ENCODE measurements around the gene GSTM4.
"Not testable (repeated sequence)": the region's sequence is repeated elsewhere in the genome, so short reads cannot be mapped to it uniquely, and the experiment has no call there.

The GSTM4 gene

DNA sequence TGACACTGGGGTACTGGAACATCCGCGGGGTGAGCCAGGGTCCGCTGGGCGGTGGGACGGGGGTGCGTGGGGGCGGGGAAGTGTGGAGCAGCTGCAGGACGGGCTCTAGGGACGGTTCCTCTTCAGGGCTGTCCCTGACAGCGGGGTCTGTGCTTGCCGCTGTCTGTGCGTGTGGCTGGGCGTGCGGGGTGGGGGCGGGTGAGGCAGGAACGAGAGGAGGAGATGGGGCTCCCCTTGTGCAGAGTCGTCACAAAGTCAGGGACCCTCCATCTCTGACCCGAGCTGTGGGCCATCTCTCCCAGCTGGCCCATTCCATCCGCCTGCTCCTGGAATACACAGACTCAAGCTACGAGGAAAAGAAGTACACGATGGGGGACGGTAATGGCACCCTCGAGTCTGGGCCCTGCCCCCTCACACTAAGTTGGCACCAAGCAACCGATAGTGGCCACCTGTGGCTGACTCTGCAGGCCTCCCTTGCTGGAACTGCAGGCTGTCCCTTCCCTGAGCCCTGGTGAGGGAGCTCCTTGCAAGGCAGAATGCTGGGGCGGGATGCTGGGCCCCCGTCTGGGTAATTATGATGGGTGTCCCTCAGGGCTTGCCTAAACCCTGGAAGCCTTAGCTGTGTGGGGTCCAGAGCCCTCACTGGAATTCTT, 12.3 kb downstream of the GSTM4 start:
- DNase-seq (ENCODE audit: low read depth), result no peak

DNA sequence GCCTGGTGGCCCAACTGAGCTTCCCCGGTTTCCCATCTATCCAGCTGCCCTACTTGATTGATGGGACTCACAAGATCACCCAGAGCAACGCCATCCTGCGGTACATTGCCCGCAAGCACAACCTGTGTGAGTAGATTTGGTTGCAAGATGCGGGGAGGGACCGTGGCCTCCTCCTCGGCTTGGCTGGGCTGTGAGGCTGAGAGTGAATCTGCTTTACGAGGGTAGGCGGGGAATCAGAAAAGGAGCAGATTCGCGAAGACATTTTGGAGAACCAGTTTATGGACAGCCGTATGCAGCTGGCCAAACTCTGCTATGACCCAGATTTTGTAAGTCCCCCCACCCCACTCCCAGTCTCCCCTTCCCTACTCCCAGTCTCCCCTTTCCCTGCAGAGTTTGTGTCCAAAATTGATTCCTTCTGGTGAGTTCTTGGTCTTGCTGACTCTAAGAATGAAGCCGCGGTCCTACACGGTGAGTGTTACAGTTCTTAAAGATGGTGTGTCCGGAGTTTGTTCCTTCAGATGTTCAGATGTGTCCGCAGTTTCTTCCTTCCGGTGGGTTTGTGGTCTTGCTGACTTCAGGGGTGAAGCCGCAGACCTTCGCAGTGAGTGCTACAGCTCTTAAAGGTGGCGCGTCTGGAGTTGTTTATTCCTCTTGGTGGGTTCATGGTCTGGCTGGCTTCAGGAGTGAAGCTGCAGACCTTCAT, 13.5 kb downstream of the GSTM4 start:
- peak; percentile 71 for DNase-seq (ENCODE audit: low read depth)

DNA sequence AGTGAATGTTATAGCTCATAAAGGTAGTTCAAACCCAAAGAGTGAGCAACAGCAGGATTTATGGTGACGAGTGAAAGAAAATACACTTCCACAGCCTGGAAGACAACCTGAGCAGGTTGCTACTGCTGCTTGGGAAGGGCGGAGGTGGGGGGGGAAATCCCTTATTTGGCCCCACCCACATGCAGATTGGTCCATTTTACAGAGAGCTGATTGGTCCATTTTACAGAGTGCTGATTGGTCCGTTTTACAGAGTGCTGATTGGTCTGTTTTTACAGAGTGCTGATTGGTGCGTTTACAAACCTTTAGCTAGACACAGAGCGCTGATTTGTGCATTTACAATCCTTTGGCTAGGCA, 14.0 kb downstream of the GSTM4 start:
- not testable (repeated sequence) for DNase-seq (ENCODE audit: low read depth)

DNA sequence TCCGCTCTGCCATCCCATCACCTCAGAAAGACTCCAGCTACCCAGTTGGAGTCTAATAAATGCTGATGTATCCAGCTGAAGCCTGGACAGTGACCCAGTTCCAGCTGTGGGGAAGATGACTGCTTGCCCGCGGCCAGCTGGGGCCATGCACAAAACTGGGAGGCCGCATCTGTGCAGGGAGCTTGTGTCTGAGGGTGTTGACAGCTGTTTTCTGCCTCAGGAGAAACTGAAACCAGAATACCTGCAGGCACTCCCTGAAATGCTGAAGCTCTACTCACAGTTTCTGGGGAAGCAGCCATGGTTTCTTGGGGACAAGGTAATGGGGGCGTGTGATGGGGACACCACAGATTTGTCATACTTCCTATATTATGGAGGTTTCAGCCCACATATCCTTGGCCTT, 15.2 kb downstream of the GSTM4 start:
- no peak for DNase-seq (ENCODE audit: low read depth)

DNA sequence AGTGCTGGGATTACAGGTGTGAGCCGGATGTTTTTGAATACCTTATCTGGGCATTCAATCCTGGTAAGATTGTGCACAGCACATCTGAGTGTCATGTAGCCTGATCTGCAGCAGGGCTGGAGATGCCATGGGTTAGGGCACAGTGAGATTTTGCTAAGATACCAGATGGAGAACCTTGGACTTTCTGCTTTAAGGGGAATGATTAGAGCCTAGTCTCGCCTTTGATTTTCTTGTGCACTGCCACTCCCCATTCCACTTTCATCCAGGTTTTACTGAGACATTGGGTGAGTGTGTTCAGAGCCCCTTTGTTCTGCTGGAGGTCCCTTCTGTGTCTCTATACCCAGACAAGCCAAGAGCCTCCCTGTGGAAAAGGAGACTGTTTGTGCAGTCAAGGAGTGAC, 18.0 kb downstream of the GSTM4 start:
- DNase-seq (ENCODE audit: low read depth), result not testable (repeated sequence)

DNA sequence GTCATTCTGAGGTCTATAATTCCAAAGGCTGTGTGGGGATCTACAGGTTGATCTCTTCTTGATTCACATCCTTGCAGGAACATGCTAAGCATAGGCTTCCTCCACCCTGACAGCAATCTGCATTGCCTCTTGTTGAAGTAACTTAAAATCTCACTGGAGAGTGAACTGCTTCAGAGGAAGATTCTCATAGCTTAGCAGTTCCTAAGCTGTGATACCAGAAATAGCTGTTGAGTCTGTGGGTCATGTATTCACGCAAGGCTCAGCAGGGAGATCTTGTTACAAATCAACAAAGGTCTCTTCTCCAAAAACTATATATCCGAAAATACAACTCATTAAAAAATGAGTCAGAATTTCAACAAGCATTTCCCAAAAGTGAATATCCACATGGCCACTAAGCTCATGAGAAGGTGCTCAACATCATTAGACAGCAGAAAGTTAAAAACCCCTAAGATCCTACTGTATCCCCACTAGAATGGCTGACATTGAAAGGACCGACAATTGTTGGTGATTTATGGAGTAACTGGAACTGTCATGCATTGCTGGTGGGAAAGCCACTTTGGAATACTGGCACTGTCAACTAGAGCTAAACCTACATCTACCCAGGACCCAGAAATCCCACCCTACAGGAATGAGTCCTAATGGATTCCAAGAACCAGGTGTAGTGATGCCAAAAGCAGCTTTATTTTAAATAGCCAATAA, 20.9 kb downstream of the GSTM4 start:
- DNase-seq (ENCODE audit: low read depth), result not testable (repeated sequence)

DNA sequence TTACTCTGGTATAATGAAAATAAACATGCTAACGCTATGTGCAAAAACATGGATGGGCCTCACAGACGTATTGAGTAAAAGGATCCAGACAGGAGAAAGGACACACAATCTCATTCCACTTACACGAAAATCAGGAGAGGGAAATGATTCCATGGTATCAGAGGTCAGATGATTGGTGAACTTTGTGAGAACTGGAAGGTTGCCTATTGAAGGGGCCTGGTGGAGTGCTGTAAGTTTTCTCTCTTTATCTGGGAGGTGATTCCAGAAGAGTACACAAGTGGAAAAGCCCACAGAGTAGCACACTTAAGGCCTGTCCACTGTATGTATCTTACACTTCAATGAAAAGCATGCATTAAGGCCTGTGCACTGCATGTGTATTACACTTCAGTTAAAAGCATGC, 21.6 kb downstream of the GSTM4 start:
- DNase-seq (ENCODE audit: low read depth), result no peak

DNA sequence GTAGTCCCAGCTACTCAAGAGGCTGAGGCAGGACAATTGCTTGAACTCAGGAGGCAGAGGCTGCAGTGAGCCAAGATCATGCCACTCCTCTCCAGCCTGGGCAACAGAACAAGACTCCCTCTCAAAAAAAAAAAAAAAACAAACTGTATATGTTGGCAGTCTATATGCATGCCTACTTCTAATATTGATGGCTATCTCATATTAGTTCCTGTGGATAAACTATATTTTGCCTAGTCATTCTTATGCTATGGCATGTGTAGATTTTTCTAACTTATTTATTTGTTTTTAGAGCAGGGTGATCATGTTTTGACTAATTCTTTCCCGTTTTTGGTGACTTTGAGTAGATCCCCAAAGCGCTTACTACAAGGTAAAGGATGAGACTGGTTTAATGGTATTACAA, 22.7 kb downstream of the GSTM4 start:
- DNase-seq (ENCODE audit: low read depth), result not testable (repeated sequence)

DNA sequence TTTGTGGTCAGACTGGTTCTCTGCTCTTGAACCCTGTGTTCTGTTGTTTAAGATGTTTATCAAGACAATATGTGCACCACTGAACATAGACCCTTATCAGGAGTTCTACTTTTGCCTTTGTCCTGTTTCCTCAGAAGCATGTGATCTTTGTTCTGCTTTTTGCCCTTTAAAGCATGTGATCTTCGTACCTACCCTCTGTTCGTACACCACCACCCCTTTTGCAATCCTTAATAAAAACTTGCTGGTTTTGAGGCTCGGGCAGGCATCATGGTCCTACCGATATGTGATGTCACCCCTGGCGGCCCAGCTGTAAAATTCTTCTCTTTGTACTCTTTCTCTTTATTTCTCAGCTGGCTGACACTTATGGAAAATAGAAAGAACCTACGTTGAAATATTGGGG, 28.9 kb downstream of the GSTM4 start:
- not testable (repeated sequence) for DNase-seq (ENCODE audit: low read depth)

DNA sequence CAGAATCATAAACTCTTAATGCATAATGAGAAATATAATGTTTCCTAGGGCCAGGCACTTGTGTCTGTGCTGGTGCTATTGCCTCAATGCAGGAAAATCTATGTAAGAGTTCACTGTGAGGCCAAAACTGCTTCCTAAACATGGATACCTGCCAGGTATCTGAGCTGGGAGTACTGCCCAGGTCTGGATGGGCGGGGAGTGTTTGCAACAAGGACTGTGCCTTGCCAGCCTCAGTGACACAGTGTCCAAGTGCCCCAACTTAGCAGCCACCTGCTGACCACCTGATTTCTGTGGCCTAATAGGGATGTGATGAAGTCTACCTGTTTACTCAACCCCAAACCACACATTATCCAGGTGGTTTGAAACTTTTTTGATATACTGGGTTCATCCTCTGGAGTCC, 29.5 kb downstream of the GSTM4 start:
- not testable (repeated sequence) for DNase-seq (ENCODE audit: low read depth)

DNA sequence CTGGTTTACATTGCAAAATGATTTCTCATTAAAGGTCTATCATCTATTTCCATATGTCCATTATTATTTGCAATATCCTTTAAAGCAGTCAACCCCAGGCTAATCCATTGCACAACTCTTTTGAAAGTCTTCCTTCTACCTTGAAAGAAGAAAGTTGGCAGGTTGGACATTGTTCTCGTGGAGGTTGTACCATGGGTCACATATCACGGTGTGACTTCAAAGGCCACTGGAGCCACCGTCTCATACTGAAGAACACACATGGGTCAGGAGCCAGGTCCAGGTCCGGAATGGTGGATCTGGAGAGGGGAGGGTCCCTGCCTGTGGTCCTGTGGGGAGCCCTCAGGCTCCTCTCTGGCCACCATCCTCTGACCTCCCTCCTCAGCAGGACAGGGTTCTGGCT, 30.0 kb downstream of the GSTM4 start:
- not testable (repeated sequence) for DNase-seq (ENCODE audit: low read depth)

DNA sequence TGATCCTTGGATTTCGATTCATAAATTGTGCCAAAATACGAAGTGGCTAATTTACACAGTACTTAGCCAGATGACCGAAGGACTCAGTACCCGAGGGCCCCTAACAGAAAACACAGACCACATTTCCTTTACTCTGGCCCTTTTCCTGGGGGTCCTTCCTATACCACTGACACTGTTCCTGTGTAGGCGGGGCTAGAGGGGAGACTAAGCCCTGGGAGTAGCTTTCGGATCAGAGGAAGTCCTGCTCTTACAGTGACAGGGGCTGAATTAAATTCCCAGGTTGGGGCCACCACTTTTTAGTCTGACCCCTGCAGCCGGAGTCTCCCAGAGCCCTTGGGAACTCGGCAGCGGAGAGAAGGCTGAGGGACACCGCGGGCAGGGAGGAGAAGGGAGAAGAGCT, 31.2 kb downstream of the GSTM4 start:
- DNase-seq (ENCODE audit: low read depth), result not testable (repeated sequence)

DNA sequence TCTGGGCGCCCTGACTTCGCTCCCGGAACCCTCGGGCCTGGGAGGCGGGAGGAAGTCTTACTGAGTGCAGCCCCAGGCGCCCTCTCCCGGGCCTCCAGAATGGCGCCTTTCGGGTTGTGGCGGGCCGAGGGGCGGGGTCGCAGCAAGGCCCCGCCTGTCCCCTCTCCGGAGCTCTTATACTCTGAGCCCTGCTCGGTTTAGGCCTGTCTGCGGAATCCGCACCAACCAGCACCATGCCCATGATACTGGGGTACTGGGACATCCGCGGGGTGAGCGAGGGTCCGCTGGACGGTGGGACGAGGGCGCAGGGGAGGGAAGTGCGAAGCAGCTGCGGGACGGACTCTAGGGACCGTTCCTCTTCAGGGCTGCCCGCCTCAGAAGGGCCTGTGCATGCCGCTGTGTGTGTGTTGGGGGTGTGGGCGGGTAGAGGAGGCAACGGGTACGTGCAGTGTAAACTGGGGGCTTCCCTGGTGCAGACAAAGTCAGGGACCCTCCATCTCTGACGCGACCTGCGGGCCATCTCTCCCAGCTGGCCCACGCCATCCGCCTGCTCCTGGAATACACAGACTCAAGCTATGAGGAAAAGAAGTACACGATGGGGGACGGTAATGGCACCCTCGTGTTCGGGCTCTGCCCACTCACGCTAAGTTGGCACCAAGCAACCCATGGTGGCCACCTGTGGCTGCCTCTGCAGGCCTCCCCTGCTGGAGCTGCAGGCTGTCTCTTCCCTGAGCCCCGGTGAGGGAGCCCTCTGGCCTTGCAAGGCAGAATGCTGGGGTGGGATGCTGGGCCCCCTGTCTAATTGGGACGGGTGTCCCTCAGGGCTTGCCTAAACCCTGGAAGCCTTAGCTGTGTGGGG, 32.0 kb downstream of the GSTM4 start, which contains the start of gene GSTM1:
TSS of gene GSTM1 (plus strand) at position 177 of the 859 bp plus-strand sequence. CDS start at position 234, 57 bp downstream.
- DNase-seq (ENCODE audit: low read depth), result peak; percentile 49

DNA sequence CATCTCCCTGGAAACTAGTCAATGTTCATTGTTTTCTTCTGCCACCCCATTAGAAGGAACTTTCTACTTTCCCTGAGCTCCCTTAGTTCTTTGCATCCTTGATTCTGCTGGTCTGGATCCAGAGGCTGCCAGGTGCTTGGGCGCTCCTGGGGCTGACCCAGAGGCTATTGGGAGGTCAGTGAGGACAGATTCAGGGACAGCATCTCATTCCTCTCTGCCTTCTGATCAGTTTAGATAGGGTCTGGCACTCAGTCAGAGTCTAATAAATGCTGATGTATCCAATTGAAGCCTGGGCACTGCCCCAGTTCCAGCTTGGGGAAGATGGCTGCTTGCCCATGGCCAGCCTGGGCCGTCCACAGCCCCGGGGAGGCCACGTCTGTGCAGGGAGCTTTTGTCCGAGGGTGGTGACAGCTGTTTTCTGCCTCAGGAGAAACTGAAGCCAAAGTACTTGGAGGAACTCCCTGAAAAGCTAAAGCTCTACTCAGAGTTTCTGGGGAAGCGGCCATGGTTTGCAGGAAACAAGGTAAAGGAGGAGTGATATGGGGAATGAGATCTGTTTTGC, 34.0 kb downstream of the GSTM4 start:
- DNase-seq (ENCODE audit: low read depth), result no peak

DNA sequence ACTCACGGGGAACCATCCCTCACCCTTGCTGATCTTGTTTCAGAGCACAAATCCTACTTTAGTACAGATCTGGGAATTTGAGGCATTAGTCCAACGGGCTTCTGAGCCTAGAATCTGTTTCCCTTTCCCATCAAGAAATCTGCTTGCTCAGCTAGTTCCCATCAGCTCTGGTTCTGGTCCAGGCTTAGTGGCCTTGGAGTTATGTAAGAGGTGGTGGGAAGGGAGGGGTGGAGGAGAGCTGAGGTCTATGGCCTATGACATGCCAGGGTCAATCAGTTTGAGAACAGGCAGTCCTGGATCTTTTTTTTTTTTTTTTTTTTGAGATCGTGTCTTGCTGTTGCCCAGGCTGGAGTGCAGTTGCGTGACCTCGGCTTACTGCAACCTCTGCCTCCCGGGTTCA, 35.9 kb downstream of the GSTM4 start:
- no peak for DNase-seq (ENCODE audit: low read depth)

DNA sequence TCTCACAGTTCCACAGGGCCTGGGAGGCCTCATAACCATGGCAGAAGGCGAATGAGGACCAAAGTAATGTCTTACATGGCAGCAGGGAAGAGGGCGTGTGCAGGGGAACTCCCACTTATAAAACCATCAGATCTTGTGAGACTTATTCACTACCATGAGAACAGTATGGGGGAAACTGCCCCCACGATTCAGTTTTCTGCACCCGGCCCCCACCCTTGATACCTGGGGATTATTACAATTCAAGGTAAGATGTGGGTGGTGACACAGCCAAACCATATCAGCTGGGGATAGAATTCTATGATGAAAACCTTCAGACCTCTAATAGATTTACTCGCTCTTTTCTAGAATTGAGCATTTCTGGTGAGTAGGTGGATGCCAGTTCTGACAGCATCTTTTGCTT, 38.5 kb downstream of the GSTM4 start:
- DNase-seq (ENCODE audit: low read depth), result not testable (repeated sequence)

DNA sequence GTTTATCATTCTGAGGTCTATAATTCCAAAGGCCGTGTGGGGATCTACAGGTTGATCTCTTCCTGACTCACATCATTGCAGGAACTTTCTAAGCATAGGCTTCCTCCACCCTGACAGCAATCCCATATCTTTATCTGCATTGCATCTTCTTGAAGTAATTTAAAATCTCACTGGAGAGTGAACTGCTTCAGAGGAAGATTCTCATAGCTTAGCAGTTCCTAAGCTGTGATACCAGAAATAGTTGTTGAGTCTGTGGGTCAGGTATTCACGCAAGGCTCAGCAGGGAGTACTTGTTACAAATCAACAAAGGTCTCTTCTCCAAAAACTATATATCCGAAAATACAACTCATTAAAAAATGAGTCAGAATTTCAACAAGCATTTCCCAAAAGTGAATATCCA, 39.2 kb downstream of the GSTM4 start:
- DNase-seq (ENCODE audit: low read depth), result not testable (repeated sequence)

DNA sequence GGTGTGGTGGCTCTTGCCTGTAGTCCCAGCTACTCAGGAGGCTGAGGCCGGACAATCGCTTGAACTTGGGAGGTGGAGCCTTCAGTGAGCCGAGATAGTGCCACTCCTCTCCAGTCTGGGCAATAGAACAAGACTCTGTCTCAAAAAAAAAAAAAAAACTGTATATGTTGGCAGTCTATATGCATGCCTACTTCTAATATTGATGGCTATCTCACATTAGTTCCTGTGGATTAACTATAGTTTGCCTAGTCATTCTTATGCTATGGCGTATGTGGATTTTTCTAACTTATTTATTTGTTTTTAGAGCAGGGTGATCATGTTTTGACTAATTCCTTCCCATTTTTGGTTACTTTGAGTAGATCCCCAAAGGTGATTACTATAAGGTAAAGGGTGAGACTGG, 41.2 kb downstream of the GSTM4 start:
- no peak for DNase-seq (ENCODE audit: low read depth)

DNA sequence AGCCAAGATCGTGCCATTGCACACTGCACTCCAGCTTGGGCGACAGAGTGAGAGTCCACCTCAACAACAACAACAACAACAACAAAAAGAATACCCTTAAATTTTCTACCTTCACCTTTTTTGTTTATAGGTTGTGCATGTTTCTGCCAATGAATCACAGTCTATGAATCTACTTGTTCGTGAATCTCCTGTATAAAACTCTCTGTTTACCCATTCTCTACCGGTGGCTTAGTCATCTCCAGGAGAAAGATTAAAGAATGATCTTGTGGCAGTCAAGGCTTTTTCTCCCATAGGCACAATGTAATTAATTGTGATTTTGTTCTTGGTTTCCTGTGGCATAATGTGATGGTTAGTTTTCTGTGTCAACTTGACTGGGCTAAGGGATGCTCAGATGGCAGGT, 42.0 kb downstream of the GSTM4 start:
- DNase-seq (ENCODE audit: low read depth), result not testable (repeated sequence)

DNA sequence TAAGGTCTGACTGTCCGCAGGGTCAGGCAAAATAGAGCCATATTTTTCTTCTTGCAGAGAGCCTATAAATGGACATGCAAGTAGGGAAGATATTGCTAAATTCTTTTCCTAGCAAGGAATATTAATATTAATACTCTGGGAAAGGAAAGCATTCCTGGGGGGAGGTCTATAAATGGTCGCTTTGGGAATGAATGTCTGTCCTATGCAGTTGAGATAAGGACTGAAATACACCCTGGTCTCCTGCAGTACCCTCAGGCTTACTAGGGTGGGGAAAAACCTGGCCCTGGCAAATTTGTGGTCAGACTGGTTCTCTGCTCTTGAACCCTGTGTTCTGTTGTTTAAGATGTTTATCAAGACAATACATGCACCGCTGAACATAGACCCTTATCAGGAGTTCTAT, 47.0 kb downstream of the GSTM4 start:
- not testable (repeated sequence) for DNase-seq (ENCODE audit: low read depth)

DNA sequence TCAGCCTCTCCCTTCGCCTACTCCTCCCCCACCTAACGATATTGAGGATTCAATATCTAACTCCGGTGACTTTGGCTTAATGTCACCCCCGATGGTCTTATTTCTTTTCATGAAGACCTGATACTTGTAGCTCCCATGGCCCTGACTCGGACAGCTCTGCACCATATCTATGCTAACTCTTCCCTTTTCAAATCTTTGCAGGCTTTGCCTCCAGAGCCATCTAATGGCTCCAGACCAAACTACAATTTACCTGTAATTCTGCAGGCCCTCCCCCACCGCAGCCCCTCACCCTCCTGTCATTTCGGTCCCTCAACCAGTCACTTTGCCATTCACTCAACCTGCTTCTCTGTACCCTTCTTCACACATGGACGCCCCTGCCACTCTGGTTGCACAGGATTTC, 48.3 kb downstream of the GSTM4 start:
- DNase-seq (ENCODE audit: low read depth), result no peak

DNA sequence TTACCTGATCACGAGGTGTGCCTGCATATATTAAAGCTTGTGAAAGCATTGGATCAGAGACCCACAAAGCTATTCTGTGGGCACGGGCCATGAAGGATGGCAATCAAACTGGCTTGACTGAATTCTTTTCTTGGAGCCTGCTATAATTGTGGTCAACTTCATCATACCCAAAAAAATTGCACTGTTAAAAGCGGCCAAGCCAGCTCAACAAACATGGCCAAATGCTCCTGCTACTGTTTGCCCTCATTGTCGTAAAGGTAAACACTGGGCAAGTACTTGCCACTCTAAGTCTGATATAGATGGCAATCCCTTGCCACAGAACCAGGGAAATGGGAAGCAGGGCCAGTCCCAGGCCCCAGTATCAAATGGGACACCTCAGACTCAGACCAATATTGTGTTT, 49.5 kb downstream of the GSTM4 start:
- no peak for DNase-seq (ENCODE audit: low read depth)
